ENCODE measurements around the gene PUS3. TPM values are rescaled to one million over a fixed set of nuclear protein-coding genes. Genes with fewer than 3 reads are reported as not detected.

Gene PUS3
- total and polyA plus RNA-seq, 2 experiments from 2014 or later, result 8.3 to 10.7 TPM

- Histone ChIP-seq H3K9me2 (ENCODE audit: insufficient read depth) (no peaks in the 10 kb centered on the region), H3F3A (ENCODE audit: insufficient read depth) (peaks cover 35% of the 10 kb centered on the region), H4K20me1 (ENCODE audit: insufficient read depth) (peaks cover 4% of the 10 kb centered on the region; the same call in 1 of the 2 replicates), H3K27me3 (replicated peaks; ENCODE audit: insufficient read depth) (no peaks in the 10 kb centered on the region), H3K4me1 (ENCODE audit: insufficient read depth) (peaks cover 28% of the 10 kb centered on the region), H3K4me2 (ENCODE audit: unreplicated experiment) (no peak overlapping the region), H3K9me3 (ENCODE audit: low read depth) (no peaks in the 10 kb centered on the region), H3K36me3 (ENCODE audit: low read depth) (peaks cover 14% of the 10 kb centered on the region; the same call in 1 of the 2 replicates), H3K4me3 (no peak overlapping the region), H3K9ac (no peak overlapping the region), H3K79me2 (ENCODE audit: insufficient read depth) (peaks cover 87% of the 10 kb centered on the region), H2AFZ (no peak overlapping the region), H3K27ac (no peak overlapping the region; the same call in 1 of the 2 replicates)
- DNase-seq, result no peak
- no peak for TF ChIP-seq EZH2phosphoT487 (IDR thresholded peaks at IDR 0.05; ENCODE audit: insufficient read depth, low read depth)
- TF ChIP-seq EZH2 (IDR thresholded peaks at IDR 0.05; ENCODE audit: insufficient read depth, poor library complexity, severe bottlenecking), result no peak
- in situ Hi-C loops (cut with MboI), result no loop called here
Measured at GRCh38 chr11:125892994-125893393, 10.0 kb downstream of the PUS3 start.

DNA sequence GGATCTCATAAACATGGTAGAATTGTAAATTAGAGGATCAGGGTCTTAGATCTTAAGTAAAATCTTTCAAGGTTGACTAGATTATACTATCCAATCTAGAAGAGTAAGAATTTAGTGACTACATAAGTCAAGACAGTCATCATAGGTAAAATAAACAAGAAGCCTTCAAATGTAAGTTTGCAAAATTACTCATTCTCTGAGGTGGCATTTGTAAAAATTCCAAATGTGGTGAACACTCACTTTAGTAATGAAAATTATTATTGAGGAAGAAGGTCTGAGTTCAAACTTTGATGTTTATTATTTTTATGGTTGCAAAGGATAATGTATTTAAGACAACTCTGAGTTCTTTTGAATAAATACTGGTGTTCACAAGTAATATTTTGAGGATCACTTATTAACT is 10.9 kb downstream of the PUS3 start:
- Histone ChIP-seq H3K9me3 (ENCODE audit: low read depth) (no peaks in the 10 kb centered on the region), H3K4me1 (ENCODE audit: insufficient read depth) (peaks cover 28% of the 10 kb centered on the region), H3K9ac (no peak overlapping the region), H3K36me3 (ENCODE audit: low read depth) (peaks cover 14% of the 10 kb centered on the region; the same call in 1 of the 2 replicates), H3K27me3 (replicated peaks; ENCODE audit: insufficient read depth) (no peaks in the 10 kb centered on the region), H3K9me2 (ENCODE audit: insufficient read depth) (no peaks in the 10 kb centered on the region), H3K27ac (peak overlapping the region; percentile 39; the same call in 1 of the 2 replicates), H3K4me3 (no peak overlapping the region), H3F3A (ENCODE audit: insufficient read depth) (peaks cover 36% of the 10 kb centered on the region), H2AFZ (no peak overlapping the region), H3K79me2 (ENCODE audit: insufficient read depth) (peaks cover 78% of the 10 kb centered on the region), H4K20me1 (ENCODE audit: insufficient read depth) (peaks cover 4% of the 10 kb centered on the region; the same call in 1 of the 2 replicates), H3K4me2 (ENCODE audit: unreplicated experiment) (peak overlapping the region; percentile 30)
- in situ Hi-C loops (cut with MboI), result no loop called here
- DNase-seq, result peak; percentile 65
- TF ChIP-seq EZH2 (IDR thresholded peaks at IDR 0.05; ENCODE audit: insufficient read depth, poor library complexity, severe bottlenecking), result no peak
- TF ChIP-seq EZH2phosphoT487 (IDR thresholded peaks at IDR 0.05; ENCODE audit: insufficient read depth, low read depth), result no peak

GRCh38 chr11:125890447-125891100 is 12.4 kb downstream of the PUS3 start:
- no peak overlapping the region for H3K9ac ChIP-seq
- in situ Hi-C loops (cut with MboI), result no loop called here
- peaks cover 45% of the 10 kb centered on the region for H3F3A ChIP-seq (ENCODE audit: insufficient read depth)
- no peak for TF ChIP-seq EZH2phosphoT487 (IDR thresholded peaks at IDR 0.05; ENCODE audit: insufficient read depth, low read depth)
- TF ChIP-seq EZH2 (IDR thresholded peaks at IDR 0.05; ENCODE audit: insufficient read depth, poor library complexity, severe bottlenecking), result no peak
- peak; percentile 12 for DNase-seq
- no peak overlapping the region for H3K27ac ChIP-seq
- H3K36me3 ChIP-seq (ENCODE audit: low read depth), result peaks cover 14% of the 10 kb centered on the region; the same call in 1 of the 2 replicates
- no peak overlapping the region for H3K4me2 ChIP-seq (ENCODE audit: unreplicated experiment)
- no peaks in the 10 kb centered on the region for H3K9me2 ChIP-seq (ENCODE audit: insufficient read depth)
- H3K9me3 ChIP-seq (ENCODE audit: low read depth), result no peaks in the 10 kb centered on the region
- peaks cover 4% of the 10 kb centered on the region; the same call in 1 of the 2 replicates for H4K20me1 ChIP-seq (ENCODE audit: insufficient read depth)
- peaks cover 63% of the 10 kb centered on the region for H3K79me2 ChIP-seq (ENCODE audit: insufficient read depth)
- H3K4me1 ChIP-seq (ENCODE audit: insufficient read depth), result peaks cover 28% of the 10 kb centered on the region
- no peaks in the 10 kb centered on the region for H3K27me3 ChIP-seq (replicated peaks; ENCODE audit: insufficient read depth)
- 62 to 65% methylated on average over 3 of the region's 3 CpGs for WGBS, 2 experiments (ENCODE audit: low coverage in 1 of 2, low lambda C conversion rate in 2 of 2, missing lambda C conversion rate in 2 of 2)
- H3K4me3 ChIP-seq, result no peak overlapping the region
- no peak overlapping the region for H2AFZ ChIP-seq

DNA sequence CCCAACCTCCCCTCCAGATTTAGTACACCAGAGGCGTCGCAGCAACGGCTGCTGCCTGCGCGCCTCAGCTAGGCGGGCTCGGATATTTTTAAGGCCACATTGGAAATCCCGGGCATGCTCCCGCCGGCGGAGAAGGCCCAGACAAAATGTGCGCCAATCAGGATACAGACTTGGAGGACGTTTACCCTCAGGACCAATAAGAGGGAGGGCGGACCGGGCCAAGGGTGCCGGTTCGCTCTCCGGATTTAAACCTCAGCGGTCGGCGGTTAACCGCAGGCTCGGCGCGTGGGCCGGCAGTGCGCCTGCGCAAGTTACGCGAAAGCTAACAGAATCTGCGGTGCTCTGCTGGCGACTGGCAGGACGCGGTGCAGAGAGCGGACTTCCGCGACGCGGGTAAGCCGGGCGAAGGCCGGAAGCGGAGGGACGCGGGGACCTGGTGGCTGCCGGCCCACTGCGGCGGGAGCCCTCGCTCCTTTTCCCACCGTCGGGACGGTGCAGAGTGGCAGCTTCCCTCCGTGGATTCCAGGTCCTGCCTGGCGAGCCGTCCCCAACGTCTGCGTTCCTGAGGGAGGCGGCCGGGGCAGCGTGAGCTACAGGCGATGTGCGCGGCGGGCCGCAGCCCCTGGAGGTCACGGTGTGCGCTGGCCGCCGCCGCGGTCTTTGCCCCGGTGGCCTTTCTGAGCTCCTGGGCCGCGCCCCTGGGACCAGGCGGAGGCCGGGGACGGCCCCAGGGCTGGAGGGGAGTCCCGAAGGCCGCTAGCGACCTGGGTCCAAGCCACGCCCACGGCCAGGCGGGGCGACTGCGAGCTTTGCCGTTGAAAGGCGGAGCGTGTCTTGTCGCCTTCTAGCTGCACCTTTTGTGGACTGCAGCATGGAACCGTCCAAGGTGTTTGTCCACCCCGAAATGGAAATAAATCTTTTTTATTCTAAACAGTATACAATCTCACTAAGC is 15.4 kb downstream of the PUS3 start, which contains the start of gene HYLS1:
TSS of gene HYLS1 (plus strand) at position 296 of the 952 bp plus-strand sequence. CDS start 11,701 bp downstream, outside the sequence.
- Histone ChIP-seq H3K4me3 (peak within 1 kb of the TSS; percentile 79), H3K36me3 (ENCODE audit: low read depth) (no peaks in the 10 kb centered on the region), H3K27me3 (replicated peaks; ENCODE audit: insufficient read depth) (no peaks in the 10 kb centered on the region), H2AFZ (peak within 1 kb of the TSS; percentile 84), H3K9me2 (ENCODE audit: insufficient read depth) (no peaks in the 10 kb centered on the region), H3F3A (ENCODE audit: insufficient read depth) (peaks cover 37% of the 10 kb centered on the region), H3K9me3 (ENCODE audit: low read depth) (no peaks in the 10 kb centered on the region), H3K4me2 (ENCODE audit: unreplicated experiment) (peak within 1 kb of the TSS; percentile 74), H3K9ac (peak within 1 kb of the TSS; percentile 85), H3K27ac (peak within 1 kb of the TSS; percentile 78), H3K4me1 (ENCODE audit: insufficient read depth) (peaks cover 24% of the 10 kb centered on the region), H4K20me1 (ENCODE audit: insufficient read depth) (peaks cover 4% of the 10 kb centered on the region; the same call in 1 of the 2 replicates), H3K79me2 (ENCODE audit: insufficient read depth) (peaks cover 37% of the 10 kb centered on the region)
- peak; percentile 98 for DNase-seq
- WGBS, 2 experiments (ENCODE audit: low coverage in 1 of 2, low lambda C conversion rate in 2 of 2, missing lambda C conversion rate in 2 of 2), result 1% methylated on average over 59 to 86 of the region's 91 CpGs
- in situ Hi-C loops (cut with MboI), result no loop called here
- TF ChIP-seq EZH2phosphoT487 (IDR thresholded peaks at IDR 0.05; ENCODE audit: insufficient read depth, low read depth), result no peak
- no peak for TF ChIP-seq EZH2 (IDR thresholded peaks at IDR 0.05; ENCODE audit: insufficient read depth, poor library complexity, severe bottlenecking)

Data from GM23248 (cell line).